ENCODE results near the gene ARHGAP8. TPM values are rescaled to one million over a fixed set of nuclear protein-coding genes. Genes with fewer than 3 reads are reported as not detected.
"Not testable (repeated sequence)": the region's sequence is repeated elsewhere in the genome, so short reads cannot be mapped to it uniquely, and the experiment has no call there.

ARHGAP8 gene
- polyA plus RNA-seq, 1 donor, result 44.4 TPM

- no peak for DNase-seq
Observed at GRCh38 chr22:44765571-44766285, 13.4 kb downstream of the ARHGAP8 start.

- DNase-seq, result no peak
Observed at GRCh38 chr22:44773082-44773481, 20.7 kb downstream of the ARHGAP8 start.

GRCh38 chr22:44775862-44776261 lies 23.5 kb downstream of the ARHGAP8 start:
- no peak for DNase-seq

GRCh38 chr22:44776605-44777363 lies 24.4 kb downstream of the ARHGAP8 start:
- no peak for DNase-seq

- DNase-seq, result no peak
Observed at GRCh38 chr22:44777364-44777755, 25.0 kb downstream of the ARHGAP8 start.

GRCh38 chr22:44780876-44781449 lies 28.6 kb downstream of the ARHGAP8 start:
- no peak for DNase-seq

- DNase-seq, result no peak
Observed at GRCh38 chr22:44782363-44782963, 30.1 kb downstream of the ARHGAP8 start.

- no peak for DNase-seq
Observed at GRCh38 chr22:44783091-44783490, 30.7 kb downstream of the ARHGAP8 start.

- DNase-seq, result no peak
Observed at GRCh38 chr22:44783581-44783980, 31.2 kb downstream of the ARHGAP8 start.

- no peak for DNase-seq
Observed at GRCh38 chr22:44786136-44786535, 33.8 kb downstream of the ARHGAP8 start.

GRCh38 chr22:44786610-44787009 lies 34.2 kb downstream of the ARHGAP8 start:
- DNase-seq, result no peak

- no peak for DNase-seq
Observed at GRCh38 chr22:44787832-44788231, 35.5 kb downstream of the ARHGAP8 start.

- no peak for DNase-seq
Observed at GRCh38 chr22:44793106-44793505, 40.7 kb downstream of the ARHGAP8 start.

GRCh38 chr22:44793506-44794172 lies 41.3 kb downstream of the ARHGAP8 start:
- DNase-seq, result no peak

GRCh38 chr22:44795701-44796630 lies 43.6 kb downstream of the ARHGAP8 start:
- no peak for DNase-seq

GRCh38 chr22:44797181-44797725 lies 44.9 kb downstream of the ARHGAP8 start:
- no peak for DNase-seq

- DNase-seq, result no peak
Observed at GRCh38 chr22:44799077-44799945, 46.9 kb downstream of the ARHGAP8 start.

- DNase-seq, result not testable (repeated sequence)
Observed at GRCh38 chr22:44799946-44800634, 47.7 kb downstream of the ARHGAP8 start.

GRCh38 chr22:44801476-44801875 lies 49.1 kb downstream of the ARHGAP8 start:
- no peak for DNase-seq

Data from left kidney (tissue), 2 donors.